Subcutaneous adipose tissue (tissue), 4 donors: ENCODE measurements around the gene METTL17. TPM values are rescaled to one million over a fixed set of nuclear protein-coding genes. Genes with fewer than 3 reads are reported as not detected.

Source experiments
- CTCF ChIP-seq: fragments of 450-650 bp; IDR thresholded peaks from one replicate; pipeline ENCODE4 v1.5.1; 2016; ENCODE audit warnings: low read depth, mild to moderate bottlenecking, control low read depth, antibody characterized with exemption, moderate library complexity
- total RNA-seq, 4 donors: library from RNA; depleted of rRNA; stranded (reverse); fragments of >200 nt; gene quantifications; one replicate each; pipeline ENCODE4 v1.1.0, GENCODE V29; 2016

METTL17 gene
- total RNA-seq, 4 donors from 2014 or later = 66.9 to 85.8 (median 71.2) TPM

- no peak for TF ChIP-seq CTCF
Observed at GRCh38 chr14:21001218-21001617, 11.4 kb downstream of the METTL17 start.

GRCh38 chr14:21003788-21004346 lies 14.1 kb downstream of the METTL17 start:
- no peak for TF ChIP-seq CTCF

- TF ChIP-seq CTCF = no peak
Observed at GRCh38 chr14:21011136-21011535, 21.4 kb downstream of the METTL17 start.

- no peak for TF ChIP-seq CTCF
Observed at GRCh38 chr14:21014761-21015190, 25.0 kb downstream of the METTL17 start.

GRCh38 chr14:21015312-21015711 lies 25.5 kb downstream of the METTL17 start:
- TF ChIP-seq CTCF = no peak

GRCh38 chr14:21016413-21017190 lies 26.8 kb downstream of the METTL17 start:
- no peak for TF ChIP-seq CTCF

GRCh38 chr14:21017528-21018245 lies 27.9 kb downstream of the METTL17 start:
- TF ChIP-seq CTCF = no peak
